ENCODE measurements around the gene PAX4.
A peak's percentile ranks its signal among the peaks of the same experiment; 100 is the strongest.

PAX4 gene

GRCh38 chr7:127618042-127618441 lies at the start of gene PAX4:
TSS of gene PAX4 (minus strand) at chr7:127618142. CDS start at chr7:127615928, 2,214 bp downstream.
- Mint-ChIP-seq H3K4me3 (no peak within 1 kb of the TSS), H3K9me3 (no peaks in the 10 kb centered on the region), H3K27ac (no peak within 1 kb of the TSS), H3K27me3 (ENCODE audit: low read depth, poor library complexity) (peaks cover 98% of the 10 kb centered on the region), H3K4me1 (peaks cover 23% of the 10 kb centered on the region), H3K36me3 (ENCODE audit: low read depth) (no peaks in the 10 kb centered on the region)
- DNase-seq = no peak
- TF ChIP-seq CTCF (IDR thresholded peaks at IDR 0.05) = no peak

- no peaks in the 10 kb centered on the region for H3K9me3 Mint-ChIP-seq
- DNase-seq = no peak
- H3K36me3 Mint-ChIP-seq (ENCODE audit: low read depth) = peaks cover 47% of the 10 kb centered on the region
- no peaks in the 10 kb centered on the region for H3K27me3 Mint-ChIP-seq (ENCODE audit: low read depth, poor library complexity)
- no peak overlapping the region for H3K4me3 Mint-ChIP-seq
- no peak for TF ChIP-seq CTCF (IDR thresholded peaks at IDR 0.05)
- H3K27ac Mint-ChIP-seq = no peak overlapping the region
- peaks cover 15% of the 10 kb centered on the region for H3K4me1 Mint-ChIP-seq
Observed at GRCh38 chr7:127667017-127667670, 49.2 kb upstream of the PAX4 start.

- no peak for TF ChIP-seq CTCF (IDR thresholded peaks at IDR 0.05)
- Mint-ChIP-seq H3K27ac (no peak overlapping the region), H3K9me3 (no peaks in the 10 kb centered on the region), H3K4me1 (peaks cover 15% of the 10 kb centered on the region), H3K36me3 (ENCODE audit: low read depth) (peaks cover 44% of the 10 kb centered on the region), H3K27me3 (ENCODE audit: low read depth, poor library complexity) (no peaks in the 10 kb centered on the region), H3K4me3 (no peak overlapping the region)
- no peak for DNase-seq
Observed at GRCh38 chr7:127666602-127667001, 48.7 kb upstream of the PAX4 start.

- Mint-ChIP-seq H3K4me3 (no peak overlapping the region), H3K36me3 (ENCODE audit: low read depth) (peaks cover 37% of the 10 kb centered on the region), H3K4me1 (peaks cover 20% of the 10 kb centered on the region), H3K9me3 (no peaks in the 10 kb centered on the region), H3K27me3 (ENCODE audit: low read depth, poor library complexity) (no peaks in the 10 kb centered on the region), H3K27ac (peak overlapping the region; percentile 32)
- DNase-seq = no peak
- no peak for TF ChIP-seq CTCF (IDR thresholded peaks at IDR 0.05)
Observed at GRCh38 chr7:127665922-127666321, 48.0 kb upstream of the PAX4 start.

- DNase-seq = no peak
- Mint-ChIP-seq H3K9me3 (no peaks in the 10 kb centered on the region), H3K27ac (no peak overlapping the region), H3K4me3 (no peak overlapping the region), H3K36me3 (ENCODE audit: low read depth) (peaks cover 29% of the 10 kb centered on the region), H3K27me3 (ENCODE audit: low read depth, poor library complexity) (no peaks in the 10 kb centered on the region), H3K4me1 (peaks cover 31% of the 10 kb centered on the region)
- TF ChIP-seq CTCF (IDR thresholded peaks at IDR 0.05) = no peak
Observed at GRCh38 chr7:127658970-127659630, 41.2 kb upstream of the PAX4 start.

- no peak overlapping the region for H3K4me3 Mint-ChIP-seq
Observed at GRCh38 chr7:127657500-127657899, 39.6 kb upstream of the PAX4 start.

More at GRCh38 chr7:127657500-127657899, 39.6 kb upstream of the PAX4 start:
- TF ChIP-seq CTCF (IDR thresholded peaks at IDR 0.05) = no peak
- no peak for DNase-seq
- no peak overlapping the region for H3K27ac Mint-ChIP-seq
- peaks cover 40% of the 10 kb centered on the region for H3K4me1 Mint-ChIP-seq
- H3K9me3 Mint-ChIP-seq = no peaks in the 10 kb centered on the region
- no peaks in the 10 kb centered on the region for H3K27me3 Mint-ChIP-seq (ENCODE audit: low read depth, poor library complexity)
- peaks cover 23% of the 10 kb centered on the region for H3K36me3 Mint-ChIP-seq (ENCODE audit: low read depth)

Data from nephron progenitor cell (in vitro differentiated cells).